IMR-90 (cell line): ENCODE data around the gene OTULINL. TPM values are rescaled to one million over a fixed set of nuclear protein-coding genes. Genes with fewer than 3 reads are reported as not detected.

Experiments used
- ATAC-seq: fragments of 200-7000 bp; cut with Tn5 transposase; 2 replicates; pipeline ENCODE4 v1.9.1; 2020; ENCODE audit warnings: low read depth, mild to moderate bottlenecking, moderate library complexity
- BruUV-seq: library from RNA; stranded (reverse); fragments of 400-500 nt; replicated peaks from 2 replicates; lab custom pipeline; 2021; lab: Mats Ljungman, UMichigan
- CTCF ChIA-PET: fragments of 300-600 bp; formaldehyde crosslinking; extraction: SDS; loops from one replicate; lab custom pipeline; 2021; ENCODE audit warnings: antibody characterized with exemption; lab: Yijun Ruan, JAX
- POLR2A ChIA-PET: fragments of 300-600 bp; sonication (Branson Sonifier 250); formaldehyde crosslinking; loops from one replicate; lab custom pipeline; 2022; ENCODE audit warnings: antibody characterized with exemption; ENCODE audit not compliant: unreplicated experiment; lab: Charles Lee
- DNase-seq: peaks from one replicate; pipeline ENCODE4 v3.0.0; 2013
- H2AFZ ChIP-seq: replicated peaks from 2 replicates; pipeline ENCODE3; 2013; ENCODE audit warnings: low read length, mild to moderate bottlenecking; ENCODE audit not compliant: poor library complexity
- H2AK5ac ChIP-seq: 2 replicates; pipeline ENCODE4 v1.6.1; 2013; ENCODE audit warnings: low read depth, low read length, inconsistent platforms
- H2AK9ac ChIP-seq: replicated peaks from 2 replicates; pipeline ENCODE3; 2013; ENCODE audit warnings: mild to moderate bottlenecking, low read depth, low read length, moderate library complexity; ENCODE audit not compliant: poor library complexity
- H2BK120ac ChIP-seq: 2 replicates; pipeline ENCODE4 v1.6.1; 2013; ENCODE audit warnings: low read depth, low read length, inconsistent platforms
- H2BK15ac ChIP-seq: 3 replicates; pipeline ENCODE4 v1.6.1; 2013; ENCODE audit warnings: low read depth, low read length, inconsistent platforms
- H2BK20ac ChIP-seq: 2 replicates; pipeline ENCODE4 v1.6.1; 2013; ENCODE audit warnings: low read depth, mild to moderate bottlenecking, inconsistent platforms, low read length, moderate library complexity
- H2BK5ac ChIP-seq: 2 replicates; pipeline ENCODE4 v1.6.1; 2013; ENCODE audit warnings: mild to moderate bottlenecking, low read depth, low read length, inconsistent platforms; ENCODE audit not compliant: poor library complexity, severe bottlenecking
- H3K14ac ChIP-seq: replicated peaks from 2 replicates; pipeline ENCODE4 v1.6.1; 2013; ENCODE audit warnings: low read depth, low read length, inconsistent platforms
- H3K18ac ChIP-seq: 2 replicates; pipeline ENCODE4 v1.6.1; 2013; ENCODE audit warnings: low read depth, low read length, control low read depth
- H3K23ac ChIP-seq: 2 replicates; pipeline ENCODE4 v1.6.1; 2013; ENCODE audit warnings: low read depth, low read length, inconsistent platforms
- H3K27ac ChIP-seq: 2 replicates; pipeline ENCODE4 v1.5.1; 2013; ENCODE audit warnings: mild to moderate bottlenecking, control low read depth, low read length; ENCODE audit not compliant: insufficient read depth
- H3K27me3 ChIP-seq: 2 replicates; pipeline ENCODE4 v1.6.1; 2013; ENCODE audit warnings: low read length; ENCODE audit not compliant: control insufficient read depth, insufficient read depth
- H3K36me3 ChIP-seq: 2 replicates; pipeline ENCODE4 v1.6.1; 2013; ENCODE audit warnings: low read length, mixed read lengths; ENCODE audit not compliant: control insufficient read depth, insufficient read depth
- H3K4ac ChIP-seq: 2 replicates; pipeline ENCODE4 v1.6.1; 2013; ENCODE audit warnings: low read depth, low read length, inconsistent platforms
- H3K4me1 ChIP-seq: 2 replicates; pipeline ENCODE4 v1.6.1; 2013; ENCODE audit warnings: low read length, mixed read lengths; ENCODE audit not compliant: control insufficient read depth, insufficient read depth
- H3K4me2 ChIP-seq: 2 replicates; pipeline ENCODE4 v1.6.1; 2013; ENCODE audit warnings: low read depth, mild to moderate bottlenecking, control low read depth, low read length, moderate library complexity
- H3K4me3 ChIP-seq: 2 replicates; pipeline ENCODE4 v1.5.1; 2013; ENCODE audit warnings: low read depth, mild to moderate bottlenecking, control low read depth, low read length, moderate library complexity; ENCODE audit not compliant: insufficient read depth
- H3K56ac ChIP-seq: 2 replicates; pipeline ENCODE4 v1.6.1; 2013; ENCODE audit warnings: low read length, inconsistent platforms; ENCODE audit not compliant: insufficient read depth; ENCODE audit errors: extremely low read depth
- H3K79me1 ChIP-seq, 2 experiments: 2 replicates each; pipeline ENCODE4 v1.6.1; 2013; ENCODE audit warnings: low read length in 2 of 2, inconsistent platforms in 1 of 2, low read depth in 1 of 2
- H3K9ac ChIP-seq: 2 replicates; pipeline ENCODE4 v1.6.1; 2013; ENCODE audit warnings: low read depth, low read length, control low read depth
- H3K9me1 ChIP-seq: 2 replicates; pipeline ENCODE4 v1.6.1; 2013; ENCODE audit warnings: low read length, inconsistent platforms; ENCODE audit not compliant: insufficient read depth
- H3K9me3 ChIP-seq: 2 replicates; pipeline ENCODE4 v1.6.1; 2013; ENCODE audit warnings: low read length; ENCODE audit not compliant: control insufficient read depth, insufficient read depth
- H4K20me1 ChIP-seq: 2 replicates; pipeline ENCODE4 v1.6.1; 2013; ENCODE audit warnings: low read length, inconsistent platforms; ENCODE audit not compliant: insufficient read depth
- H4K5ac ChIP-seq: 2 replicates; pipeline ENCODE4 v1.6.1; 2013; ENCODE audit warnings: mild to moderate bottlenecking, low read depth, low read length, control low read depth
- H4K8ac ChIP-seq, 2 experiments: 2 replicates each; pipeline ENCODE4 v1.6.1; 2013; ENCODE audit warnings: low read depth in 2 of 2, low read length in 2 of 2, control low read depth in 1 of 2, inconsistent platforms in 1 of 2
- H4K91ac ChIP-seq: 2 replicates; pipeline ENCODE4 v1.6.1; 2013; ENCODE audit warnings: low read depth, low read length, inconsistent platforms; ENCODE audit not compliant: insufficient read depth
- CEBPB ChIP-seq: IDR thresholded peaks from 2 replicates; pipeline ENCODE4 v1.6.1; 2012; ENCODE audit warnings: low read depth, low read length, improper control_type of control experiment
- CHD1 ChIP-seq: IDR thresholded peaks from 2 replicates; pipeline ENCODE4 v1.6.1; 2012; ENCODE audit warnings: low read depth, low read length, improper control_type of control experiment
- FOS ChIP-seq: fragments of 150-350 bp; IDR thresholded peaks from 2 replicates; pipeline ENCODE4 v1.6.1; 2016; ENCODE audit warnings: low read depth, low read length
- MAZ ChIP-seq: IDR thresholded peaks from 2 replicates; pipeline ENCODE4 v1.6.1; 2012; ENCODE audit warnings: low read depth, mild to moderate bottlenecking, low read length, improper control_type of control experiment, moderate library complexity, borderline replicate concordance
- POLR2A ChIP-seq: IDR thresholded peaks from 2 replicates; pipeline ENCODE4 v1.6.1; 2012; ENCODE audit warnings: mild to moderate bottlenecking, low read depth, low read length
- RAD21 ChIP-seq: IDR thresholded peaks from 2 replicates; pipeline ENCODE4 v1.6.1; 2012; ENCODE audit warnings: low read length, improper control_type of control experiment
- RCOR1 ChIP-seq: IDR thresholded peaks from 2 replicates; pipeline ENCODE4 v1.6.1; 2012; ENCODE audit warnings: mild to moderate bottlenecking, low read length, improper control_type of control experiment; ENCODE audit not compliant: insufficient replicate concordance
- WGBS, 2 experiments: methylation state at CpG; one replicate each; pipeline versions ENCODE4 v1.1.5 to v1.1.7; 2013; ENCODE audit warnings: missing lambda C conversion rate in 2 of 2; ENCODE audit not compliant: insufficient read length in 1 of 2; ENCODE audit errors: extremely low coverage in 2 of 2; 5-methylcytosine and 5-hydroxymethylcytosine counted together
- dilution Hi-C: fragments of 300-500 bp; cut with HindIII; formaldehyde crosslinking; loops from one replicate; pipeline ENCODE4 v1.14.3; 2018; ENCODE audit warnings: low sequenced_read_pairs; ENCODE audit not compliant: unreplicated experiment
- in situ Hi-C: fragments of 300-500 bp; cut with MboI; formaldehyde crosslinking; loops from 3 replicates; pipeline ENCODE4 v1.14.3; 2019; ENCODE audit warnings: low sequenced_read_pairs, inconsistent platforms, mixed read lengths
- intact Hi-C: fragments of 100-400 bp; cut with micrococcal nuclease; formaldehyde crosslinking; loops from 2 replicates; pipeline ENCODE4 v1.10.0; 2022
- polyA plus RNA-seq, 3 experiments: library from polyadenylated mRNA; depleted of rRNA; stranded (reverse); fragments of >200 nt; gene quantifications; 2 replicates each; pipeline ENCODE4 v1.2.3, GENCODE V29; 2012; ENCODE audit warnings: low replicate concordance in 1 of 3
- total RNA-seq: library from RNA; depleted of rRNA; stranded (reverse); fragments of >200 nt; gene quantifications from 2 replicates; pipeline ENCODE4 v1.2.3, GENCODE V29; 2012
- TF ChIP-seq, protein P1 (sequence below): fragments of 150-350 bp; IDR thresholded peaks from 2 replicates; pipeline ENCODE4 v1.6.1; 2017; ENCODE audit warnings: mild to moderate bottlenecking, antibody characterized with exemption, low read length, low read depth

Gene OTULINL
- total and polyA plus RNA-seq, 2 of the 4 experiments (the other 2 are of a cell fraction), result 0.09 to 0.18 TPM

DNA sequence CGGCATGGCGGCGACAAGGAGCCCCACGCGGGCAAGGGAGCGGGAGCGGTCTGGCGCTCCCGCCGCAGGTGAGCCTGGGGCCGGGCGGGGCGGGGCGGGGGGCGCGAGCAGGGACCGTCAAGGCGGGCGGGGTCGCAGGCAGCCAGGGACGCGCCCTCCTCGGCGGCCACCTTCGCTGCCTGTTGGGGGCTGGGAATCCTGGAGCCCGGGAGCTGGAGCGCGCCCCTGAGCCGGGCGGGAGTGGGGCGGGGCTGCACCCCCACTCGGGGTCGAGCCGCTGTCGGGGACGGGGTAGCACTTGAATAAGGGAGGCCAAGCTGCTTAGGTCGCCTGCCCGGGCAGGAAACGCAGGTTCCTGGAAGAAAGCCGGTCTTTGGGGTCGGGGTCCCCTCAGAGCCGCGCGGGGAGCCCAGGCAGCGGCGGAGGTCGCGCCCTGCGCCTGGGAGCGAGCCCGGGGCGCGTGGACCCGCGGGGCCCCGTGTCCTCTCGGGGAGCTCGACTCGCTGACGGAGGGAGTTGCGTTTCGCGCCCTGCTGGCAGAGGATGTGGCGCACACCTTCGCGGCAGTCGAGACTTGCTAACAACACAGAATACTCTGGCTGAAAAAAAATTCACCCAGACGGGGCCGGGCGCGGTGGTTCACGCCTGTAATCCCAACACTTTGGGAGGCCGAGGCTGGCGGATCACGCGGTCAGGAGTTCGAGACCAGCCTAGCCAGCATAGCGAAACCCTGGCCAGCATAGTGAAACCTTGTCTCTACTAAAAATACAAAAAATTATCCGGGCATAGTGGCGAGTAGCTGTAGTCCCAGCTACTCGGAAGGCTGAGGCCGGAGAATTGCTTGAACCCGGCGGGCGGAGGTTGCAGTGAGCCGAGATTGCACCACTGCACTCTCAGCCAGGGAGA lies 552 bp downstream of the OTULINL start:
- Histone ChIP-seq H3K9me1 (no peaks in the 10 kb centered on the region), H4K91ac (no peak overlapping the region), H3K9me3 (peaks cover 6% of the 10 kb centered on the region), H3K14ac (no peak overlapping the region), H3K4me3 (peak overlapping the region; percentile 63), H4K5ac (no peak overlapping the region), H3K9ac (no peak overlapping the region), H2AK5ac (no peak overlapping the region), H2AK9ac (peak overlapping the region; percentile 32), H3K27me3 (peaks cover 69% of the 10 kb centered on the region), H2BK120ac (no peak overlapping the region), H3K18ac (no peak overlapping the region), H2BK20ac (no peak overlapping the region), H3K79me1 (no peaks in the 10 kb centered on the region), H4K8ac (no peak overlapping the region), H4K20me1 (no peaks in the 10 kb centered on the region), H3K27ac (no peak overlapping the region), H3K36me3 (no peaks in the 10 kb centered on the region), H2BK5ac (no peak overlapping the region), H3K56ac (no peak overlapping the region), H3K23ac (no peak overlapping the region), H2AFZ (peak overlapping the region; percentile 88), H2BK15ac (no peak overlapping the region), H3K4me2 (peak overlapping the region; percentile 44), H3K4ac (no peak overlapping the region), H3K4me1 (no peaks in the 10 kb centered on the region)
- POLR2A ChIA-PET, result no interaction called here
- dilution Hi-C loops (no loop called here), intact Hi-C loops (no loop called here), in situ Hi-C loops (no loop called here)
- CTCF ChIA-PET, result interaction anchor here (0.6 kb wide), 1 partner anchor 472 kb away, joined by 7 read pairs; no protein-coding TSS in a partner anchor
- no TSS peak for BruUV-seq
- peak; percentile 19; the same call in 1 of the 2 replicates for ATAC-seq
- DNase-seq, result no peak
- TF ChIP-seq, protein P1, sequence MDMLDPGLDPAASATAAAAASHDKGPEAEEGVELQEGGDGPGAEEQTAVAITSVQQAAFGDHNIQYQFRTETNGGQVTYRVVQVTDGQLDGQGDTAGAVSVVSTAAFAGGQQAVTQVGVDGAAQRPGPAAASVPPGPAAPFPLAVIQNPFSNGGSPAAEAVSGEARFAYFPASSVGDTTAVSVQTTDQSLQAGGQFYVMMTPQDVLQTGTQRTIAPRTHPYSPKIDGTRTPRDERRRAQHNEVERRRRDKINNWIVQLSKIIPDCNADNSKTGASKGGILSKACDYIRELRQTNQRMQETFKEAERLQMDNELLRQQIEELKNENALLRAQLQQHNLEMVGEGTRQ, result no peak
- TF ChIP-seq CHD1 (no peak), FOS (no peak), RCOR1 (no peak), MAZ (no peak), POLR2A (no peak), CEBPB (no peak), RAD21 (no peak)
- 1% methylated on average over 36 of the region's 86 CpGs; no CpG with 5 or more reads in 1 of the 2 experiments for WGBS, 2 experiments
